DMS153 (cell line): Measurements from ENCODE around the gene EPHA4.

Source experiments
- DNase-seq: peaks from one replicate; lab custom pipeline; 2025; lab: John Stamatoyannopoulos, UW

Gene EPHA4

DNA sequence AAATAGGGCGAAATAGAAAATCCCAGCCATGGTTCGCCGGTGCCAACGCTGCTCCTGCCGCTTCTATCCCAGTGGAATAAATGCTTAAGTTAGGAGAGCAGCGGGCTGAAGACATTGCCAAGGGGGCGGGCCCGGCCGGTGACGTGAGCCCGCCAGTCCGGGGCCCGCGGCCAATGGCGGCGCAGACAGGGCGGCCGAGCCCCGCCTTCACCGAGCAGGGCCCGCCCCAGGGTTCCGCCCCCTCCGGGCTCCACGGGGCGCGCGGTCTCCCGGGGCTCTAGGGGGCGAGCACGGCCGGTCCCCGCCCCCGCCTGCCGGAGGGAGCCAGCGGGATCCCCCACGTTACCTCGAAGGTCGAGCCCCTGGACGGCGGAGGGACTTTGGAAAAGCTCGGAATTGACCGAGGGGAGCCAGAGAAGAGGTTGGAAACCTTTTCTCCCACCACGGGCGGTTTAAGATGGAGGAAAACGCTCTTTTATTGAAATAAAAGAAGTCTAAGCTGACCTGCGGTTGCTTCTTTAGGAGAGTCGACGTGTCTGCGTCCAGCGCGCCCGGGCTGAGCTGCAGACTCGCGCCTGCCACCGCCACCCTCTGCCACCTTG, at the start of gene EPHA4:
Gene EPHA4 (minus strand): TSS at position 86 of the 602 bp plus-strand sequence. CDS start 56 bp downstream, at position 30.
- DNase-seq, result peak; percentile 84

DNA sequence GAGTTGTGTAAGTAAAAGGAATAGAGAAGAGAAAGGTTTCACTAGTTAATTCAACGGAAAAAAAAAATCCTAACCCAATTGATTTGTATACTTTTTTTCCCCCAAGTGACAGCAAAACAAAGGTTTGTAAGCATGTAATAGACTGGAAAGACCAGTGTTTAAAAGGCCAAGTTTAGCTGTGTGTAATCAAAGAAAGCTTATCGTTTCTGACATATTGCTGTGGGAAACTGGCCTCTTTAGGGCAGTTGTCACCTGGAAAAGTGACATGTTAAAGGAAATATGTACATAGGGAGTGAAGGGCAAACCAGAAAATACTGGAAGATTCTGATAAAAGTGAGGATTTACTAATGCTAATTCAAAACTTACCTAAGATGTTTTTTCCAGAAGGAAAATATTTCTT, 45.9 kb upstream of the EPHA4 start:
- DNase-seq, result no peak

DNA sequence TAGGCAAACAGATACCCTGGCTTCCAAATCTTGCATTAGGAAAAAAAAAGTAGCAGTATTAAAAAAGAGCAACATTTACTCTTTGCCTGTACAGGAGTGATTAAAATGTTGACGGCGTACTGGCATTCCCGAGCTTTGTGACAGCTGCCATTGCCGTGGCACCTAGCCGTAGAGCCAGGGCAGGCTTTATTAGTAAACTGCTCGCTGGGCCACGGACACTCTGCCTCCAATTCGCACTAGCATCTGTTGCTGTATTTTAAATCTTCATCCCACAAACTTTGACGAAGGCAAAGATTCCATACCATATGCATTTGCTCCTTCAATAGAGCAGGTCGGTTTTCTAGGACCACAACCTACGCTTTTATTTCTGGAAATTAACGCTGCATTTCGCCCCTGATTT, 44.5 kb upstream of the EPHA4 start:
- no peak for DNase-seq

DNA sequence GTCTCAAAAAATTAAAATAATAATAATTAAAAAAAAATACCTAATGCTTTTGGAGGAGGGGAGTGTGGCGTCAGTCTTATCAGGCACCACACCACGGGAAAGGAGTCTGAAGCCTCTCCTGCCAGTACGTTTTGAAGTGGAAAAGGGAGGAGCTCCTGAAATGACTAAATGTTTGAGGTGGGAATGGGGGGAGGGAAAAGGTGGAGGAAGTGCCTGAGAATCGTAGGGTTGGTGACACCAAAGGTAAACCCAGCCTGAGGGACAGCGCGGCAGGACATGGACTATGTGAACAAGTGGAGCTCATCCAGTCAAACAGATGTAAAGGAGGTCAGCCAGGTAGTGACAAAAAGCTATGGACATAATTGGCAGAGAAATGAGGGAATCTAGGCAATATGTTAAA, 42.2 kb upstream of the EPHA4 start:
- DNase-seq, result no peak

DNA sequence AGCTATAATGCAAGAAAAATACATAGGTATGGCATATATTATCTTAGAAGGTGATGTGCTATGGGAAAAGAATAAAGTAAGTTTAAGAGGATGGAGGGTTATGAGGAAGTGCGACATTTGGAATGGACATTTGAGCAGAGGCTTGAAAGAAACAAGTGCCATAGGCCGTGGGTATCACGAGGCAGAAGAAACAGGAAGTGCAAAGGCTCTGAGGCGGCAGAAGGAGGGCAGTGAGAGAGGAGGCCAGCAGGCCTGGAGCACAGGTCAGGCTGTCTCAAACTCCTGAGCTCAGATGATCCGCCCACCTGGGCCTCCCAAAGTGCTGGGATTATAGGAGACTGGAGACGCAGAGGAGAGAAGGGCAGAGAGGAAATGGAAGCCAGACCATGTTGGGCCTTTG, 40.7 kb upstream of the EPHA4 start:
- no peak for DNase-seq

DNA sequence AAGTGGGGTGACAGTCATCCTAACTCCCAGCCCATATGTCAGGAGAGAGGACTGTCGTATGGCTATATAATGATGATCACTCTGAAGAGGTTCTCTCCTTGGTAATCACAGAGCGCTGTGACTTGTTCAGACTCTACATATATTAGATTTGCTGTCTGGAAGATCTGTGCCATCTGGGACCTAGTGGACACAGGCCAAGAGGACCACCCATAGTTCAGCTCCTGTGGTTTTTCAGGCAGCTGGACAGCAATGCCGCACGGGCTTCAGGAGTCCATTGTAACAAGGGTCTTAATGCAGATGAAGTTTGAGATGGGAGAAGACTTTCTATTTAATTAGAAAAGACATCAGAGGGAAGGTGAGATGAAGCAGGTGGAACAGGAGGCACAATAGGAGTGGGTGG, 40.1 kb upstream of the EPHA4 start:
- DNase-seq, result no peak

DNA sequence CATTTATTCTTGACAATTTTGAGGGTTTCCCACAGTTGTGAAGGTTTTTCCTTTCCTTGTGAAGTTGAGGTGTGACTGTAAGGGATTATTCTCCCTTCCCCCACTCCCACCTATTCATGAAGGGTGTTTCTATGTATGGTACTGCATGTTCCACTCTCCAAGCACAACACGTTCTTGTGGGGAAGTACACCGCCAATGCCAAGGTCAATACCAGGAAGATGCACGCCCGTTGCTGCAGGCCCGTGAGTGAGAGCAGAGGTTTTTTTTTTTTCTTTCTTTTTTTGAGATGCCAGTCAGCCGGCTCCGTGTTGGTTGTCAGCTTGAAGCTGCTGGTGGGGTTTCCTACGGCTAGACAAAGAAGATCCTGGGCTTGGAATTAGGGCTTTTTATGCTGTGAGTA, 38.6 kb upstream of the EPHA4 start:
- DNase-seq, result peak; percentile 7

DNA sequence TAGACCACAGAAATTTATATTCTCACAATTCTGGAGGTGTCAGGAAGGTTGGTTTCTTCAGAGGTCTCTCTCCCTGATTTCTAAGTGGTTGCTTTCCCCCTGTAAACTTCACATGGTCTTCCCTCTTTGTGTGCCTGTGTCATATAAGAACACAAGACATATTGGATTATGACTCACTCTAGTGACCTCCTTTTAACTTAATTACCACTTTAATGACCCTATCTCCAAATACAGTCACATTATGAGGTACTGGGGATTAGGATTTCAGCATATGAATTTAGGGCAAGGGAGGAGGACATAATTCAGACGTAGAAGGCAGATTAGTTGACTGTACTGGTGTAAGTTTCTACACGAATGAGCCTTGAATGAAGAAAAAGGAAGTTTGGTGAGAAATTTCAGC, 38.2 kb upstream of the EPHA4 start:
- DNase-seq, result no peak

DNA sequence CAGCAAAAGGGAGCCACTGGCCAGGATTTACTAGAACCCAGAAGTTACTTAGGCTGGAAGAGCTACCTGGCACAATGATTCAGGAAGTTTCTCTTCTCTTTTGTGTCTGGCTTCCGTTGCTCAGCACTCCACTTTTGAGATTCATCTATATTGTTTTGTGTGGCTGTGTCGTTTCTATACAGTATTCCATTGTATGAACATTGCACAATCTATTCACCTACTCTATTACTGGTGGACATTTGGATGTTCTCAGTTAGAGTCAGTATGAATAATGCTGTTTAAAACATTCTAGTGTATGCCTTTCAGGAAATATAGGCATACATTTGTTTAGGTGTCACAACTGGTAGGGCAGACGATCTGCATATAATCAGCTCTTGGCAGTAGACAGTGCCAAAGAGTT, 36.3 kb upstream of the EPHA4 start:
- no peak for DNase-seq

DNA sequence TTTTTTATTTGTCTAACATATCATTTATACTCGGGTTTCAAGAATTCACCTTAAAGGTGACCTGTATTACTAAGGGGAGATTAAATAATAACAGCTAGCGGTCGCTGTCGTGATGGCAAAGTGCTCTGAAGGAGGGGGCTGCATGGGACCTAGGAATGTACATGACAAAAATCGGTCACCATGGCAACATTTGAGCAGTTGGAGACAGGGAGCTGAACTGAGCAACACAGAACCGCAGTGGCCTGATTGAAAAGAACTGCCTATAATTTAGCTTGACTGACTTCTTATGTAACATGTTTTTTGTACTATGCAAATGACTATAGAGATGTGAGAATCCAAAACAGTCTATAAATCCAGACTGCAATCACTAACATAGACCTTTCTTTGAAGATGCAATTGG, 34.3 kb upstream of the EPHA4 start:
- no peak for DNase-seq

DNA sequence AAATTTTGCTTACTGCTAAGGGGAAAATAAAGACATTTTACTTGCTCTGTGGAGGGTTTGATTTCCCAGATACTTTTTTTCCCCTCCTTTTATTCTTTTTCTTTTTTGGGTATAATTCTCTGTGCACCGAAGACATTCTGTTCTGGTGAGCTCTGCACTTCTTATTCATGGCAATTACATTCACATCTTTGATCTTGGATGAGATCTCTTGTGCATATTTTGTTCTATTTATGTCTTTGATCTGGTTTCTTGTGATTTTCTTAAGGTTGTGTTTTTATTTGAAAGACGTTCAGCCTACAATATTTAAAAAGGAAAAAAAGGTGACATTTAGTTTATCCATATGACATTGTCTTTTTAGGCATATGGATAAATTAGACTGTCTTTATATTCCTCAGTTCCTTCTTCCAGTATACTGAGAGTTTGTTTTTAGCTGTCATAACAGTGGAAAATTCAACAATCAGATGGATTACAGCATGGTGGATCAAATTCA, 33.7 kb upstream of the EPHA4 start:
- DNase-seq, result no peak

DNA sequence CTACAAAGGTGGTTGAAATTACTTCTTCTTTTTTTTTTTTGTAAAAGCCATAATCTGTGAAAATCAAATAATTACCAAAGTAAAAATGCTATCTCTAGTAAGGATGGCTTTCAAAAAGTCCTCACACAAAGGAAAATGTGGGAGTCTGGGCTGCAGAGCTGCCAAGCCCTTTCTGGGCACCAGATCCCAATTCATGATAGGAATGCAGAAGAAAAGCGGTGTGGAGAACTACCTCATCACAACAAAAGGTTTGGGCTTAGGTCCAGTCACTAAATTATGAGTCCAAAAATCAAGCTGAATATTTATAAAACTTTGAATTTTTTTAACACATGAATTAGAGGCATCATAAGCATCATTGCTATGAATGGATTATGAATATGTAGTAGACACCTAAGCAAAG, 30.8 kb upstream of the EPHA4 start:
- DNase-seq, result no peak

DNA sequence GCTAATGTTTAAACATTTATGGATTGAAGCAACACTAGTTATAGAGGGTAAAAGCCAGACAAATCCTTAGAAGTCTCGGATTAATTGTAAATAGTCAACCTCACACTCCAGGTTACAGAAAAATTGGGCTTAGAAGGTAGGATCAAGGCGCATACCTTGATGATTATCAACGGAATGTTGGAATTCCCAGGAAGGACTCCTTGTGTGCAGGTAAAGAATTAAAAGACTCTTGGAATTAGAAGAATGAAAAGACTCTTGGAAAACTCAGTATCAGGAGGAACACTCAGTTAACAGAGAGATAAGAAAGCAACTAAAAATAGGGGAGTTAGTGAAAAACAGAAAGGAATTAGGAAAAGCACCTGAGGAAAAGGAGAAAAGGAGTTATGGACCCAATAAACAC, 29.3 kb upstream of the EPHA4 start:
- no peak for DNase-seq

DNA sequence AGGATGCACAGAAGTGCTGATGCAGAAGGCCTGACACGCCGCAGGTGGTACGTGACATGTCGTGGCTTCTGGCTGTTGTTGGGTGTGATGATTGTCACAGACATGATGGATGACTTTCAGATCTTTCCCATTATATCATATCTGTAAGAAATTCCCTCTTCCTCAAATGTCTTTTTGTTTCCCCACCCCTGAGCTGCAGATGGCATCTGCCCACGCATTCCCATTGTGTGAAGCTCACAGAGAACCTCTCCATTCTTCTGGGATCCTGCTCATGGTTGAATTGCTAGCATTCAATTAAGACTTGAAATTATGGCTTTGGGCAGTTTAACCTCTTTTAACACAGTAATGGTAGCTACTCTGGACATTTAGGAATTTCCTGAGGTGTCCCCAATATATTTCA, 28.3 kb upstream of the EPHA4 start:
- DNase-seq, result no peak

DNA sequence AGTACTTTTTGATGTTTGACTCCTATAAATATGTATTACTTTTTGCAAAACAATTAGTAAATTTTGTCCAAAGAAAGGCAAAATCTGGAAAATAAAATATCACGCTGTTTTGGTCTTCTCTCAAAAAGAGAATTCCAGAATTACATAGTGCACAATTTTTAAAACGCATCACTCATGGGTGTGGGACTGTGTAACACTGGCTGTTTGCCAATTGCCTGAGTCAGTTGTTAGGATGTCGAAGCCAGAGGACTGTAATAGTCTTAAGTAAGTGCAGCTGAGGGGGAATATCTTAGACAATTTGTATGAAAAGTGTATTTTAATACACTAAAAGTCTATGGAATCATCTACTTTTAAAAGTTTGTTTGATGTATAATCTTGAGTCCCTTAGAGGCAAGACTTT, 24.1 kb upstream of the EPHA4 start:
- DNase-seq, result no peak

DNA sequence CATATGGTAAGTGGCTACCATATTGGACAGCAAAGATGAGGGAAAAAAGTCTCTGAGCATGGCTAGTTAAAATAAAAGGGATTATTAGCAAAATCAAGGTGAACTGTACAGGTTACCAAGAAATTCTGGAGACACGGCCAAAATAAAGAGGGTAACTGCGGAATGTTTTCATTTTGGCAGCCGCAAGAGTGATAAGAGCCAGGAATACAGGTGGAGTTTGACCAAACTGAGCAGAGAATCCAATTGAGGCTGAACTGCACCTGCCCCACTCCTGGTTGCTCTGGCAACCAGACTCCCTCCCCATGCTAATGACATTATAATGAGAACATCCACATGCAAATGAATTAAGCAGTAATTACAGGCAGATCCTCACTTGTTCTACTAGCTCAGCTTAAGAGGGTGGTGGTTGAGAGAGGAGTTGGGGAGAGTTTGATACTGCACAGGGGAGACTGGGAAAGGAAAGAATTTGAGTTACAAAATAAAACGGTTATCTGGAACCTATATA, 18.8 kb upstream of the EPHA4 start:
- no peak for DNase-seq

DNA sequence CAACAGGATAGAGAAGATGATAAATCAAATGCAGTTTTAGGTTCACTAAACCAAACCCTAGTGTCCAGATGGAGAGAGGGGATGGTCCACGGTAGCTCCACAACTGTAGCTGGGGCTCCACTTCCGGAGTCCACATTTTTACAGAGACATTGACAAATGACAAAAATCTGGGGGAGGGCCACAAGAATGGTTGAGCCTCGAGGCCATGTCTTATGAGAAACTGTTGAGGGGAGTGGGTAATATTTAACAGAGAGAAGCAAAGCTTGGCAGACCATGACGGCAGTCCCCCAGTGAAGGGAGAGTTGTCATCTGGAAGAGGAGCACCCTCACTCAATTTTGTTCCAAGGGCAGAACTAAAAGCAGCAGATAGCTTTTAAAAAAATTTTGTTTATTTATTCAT, 17.6 kb upstream of the EPHA4 start:
- no peak for DNase-seq

DNA sequence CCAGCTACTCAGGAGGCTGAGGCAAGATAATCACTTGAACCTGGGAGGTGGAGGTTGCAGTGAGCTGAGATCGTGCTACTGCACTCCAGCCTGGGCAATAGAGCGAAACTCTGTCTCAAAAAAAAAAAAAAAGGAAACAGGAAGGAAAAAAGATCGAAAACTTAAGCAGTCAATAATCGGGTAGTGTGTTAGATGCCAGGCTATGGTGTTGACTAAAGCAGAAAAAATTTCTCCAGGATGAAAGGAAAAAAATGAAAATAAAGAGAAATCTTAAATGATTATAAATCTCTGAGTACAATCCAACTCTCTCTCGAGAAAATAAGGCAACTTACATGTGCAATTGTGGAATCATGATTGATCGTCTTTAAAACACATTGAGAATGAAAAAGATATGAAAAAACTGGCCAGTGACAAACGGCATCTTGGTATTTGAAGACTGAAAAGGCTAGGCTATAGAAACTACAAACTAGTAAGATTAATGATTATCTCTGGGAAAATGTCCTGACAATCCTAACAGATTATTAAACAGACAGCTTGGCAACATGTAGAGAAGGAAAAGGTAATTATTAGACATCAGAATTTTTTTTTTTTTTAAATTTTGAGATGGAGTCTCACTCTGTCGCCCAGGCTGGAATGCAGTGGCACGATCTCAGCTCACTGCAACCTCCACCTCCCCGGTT, 16.3 kb upstream of the EPHA4 start:
- DNase-seq, result no peak

DNA sequence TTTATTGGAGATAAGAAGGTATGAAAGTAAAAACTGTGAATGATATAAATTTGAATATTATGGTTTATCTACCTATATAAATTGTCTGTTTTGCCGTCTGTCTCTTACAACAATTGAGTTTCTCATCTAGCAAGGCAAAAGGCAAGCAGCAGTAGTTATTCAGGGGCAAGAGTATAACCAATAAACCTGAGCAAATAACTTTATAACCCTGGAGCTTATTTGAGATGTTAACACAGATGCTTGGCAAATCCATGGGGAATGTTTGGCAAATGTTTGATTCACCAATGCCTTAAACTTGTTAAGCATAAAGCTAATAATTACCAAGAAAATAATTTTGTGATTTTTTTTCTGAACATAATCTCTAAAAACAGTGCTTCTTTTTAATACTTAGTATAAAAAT, 9.9 kb upstream of the EPHA4 start:
- no peak for DNase-seq

DNA sequence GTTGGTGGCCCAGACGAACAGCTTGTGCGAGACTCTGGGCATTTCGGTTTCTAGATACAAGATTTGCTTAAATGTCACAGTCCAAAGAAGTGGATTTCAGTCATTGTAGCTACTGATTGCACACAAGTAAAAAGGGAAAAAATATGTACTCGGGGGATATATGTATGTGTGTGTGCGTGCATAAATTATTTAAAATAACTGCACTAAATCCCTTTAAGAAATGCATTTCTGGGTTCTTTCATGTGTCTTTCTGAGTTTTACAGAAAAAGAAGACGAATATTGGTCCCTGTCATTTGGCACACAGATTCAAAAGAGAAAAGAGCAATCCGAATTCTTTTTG, 2.1 kb upstream of the EPHA4 start:
- no peak for DNase-seq

DNA sequence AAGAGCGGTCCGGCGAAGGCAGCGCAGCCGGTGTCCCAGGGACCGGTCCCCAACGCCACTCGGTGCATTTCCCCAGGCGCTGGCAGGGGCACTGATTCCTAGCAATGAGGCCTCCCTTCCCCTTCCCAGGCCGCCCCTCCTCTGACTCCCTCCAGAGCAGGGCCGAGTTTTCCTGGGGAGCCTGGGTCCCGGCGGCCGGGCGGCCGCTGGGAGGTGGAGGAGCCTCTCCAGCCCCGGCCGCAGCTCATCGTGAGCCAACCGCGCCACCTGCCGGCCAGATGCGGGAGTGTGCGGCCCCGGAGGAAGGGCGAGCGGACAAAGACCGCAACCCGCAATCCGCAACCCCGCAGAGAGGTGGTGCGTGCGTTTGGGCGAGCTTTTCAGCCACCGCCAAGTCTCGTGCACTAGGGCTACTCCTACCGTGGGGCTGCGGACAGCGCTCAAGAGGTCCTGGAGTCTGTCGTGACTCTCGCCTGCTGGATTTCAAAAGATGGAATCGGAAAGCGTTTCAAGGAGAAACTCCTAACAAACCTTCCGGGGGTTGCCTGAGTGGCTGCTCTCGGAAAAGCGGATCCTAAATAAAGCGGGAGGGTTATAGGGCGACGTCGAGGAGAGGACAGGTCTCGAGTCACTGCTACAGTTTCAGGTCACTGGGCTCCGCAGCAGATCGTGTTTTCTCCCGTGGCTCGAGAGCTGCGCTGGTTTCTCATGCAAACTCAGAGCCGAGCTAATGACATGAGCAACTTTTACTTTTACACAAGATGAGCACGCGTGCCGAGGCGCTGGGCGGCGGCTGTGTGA, 1.5 kb upstream of the EPHA4 start:
- peak; percentile 81 for DNase-seq

DNA sequence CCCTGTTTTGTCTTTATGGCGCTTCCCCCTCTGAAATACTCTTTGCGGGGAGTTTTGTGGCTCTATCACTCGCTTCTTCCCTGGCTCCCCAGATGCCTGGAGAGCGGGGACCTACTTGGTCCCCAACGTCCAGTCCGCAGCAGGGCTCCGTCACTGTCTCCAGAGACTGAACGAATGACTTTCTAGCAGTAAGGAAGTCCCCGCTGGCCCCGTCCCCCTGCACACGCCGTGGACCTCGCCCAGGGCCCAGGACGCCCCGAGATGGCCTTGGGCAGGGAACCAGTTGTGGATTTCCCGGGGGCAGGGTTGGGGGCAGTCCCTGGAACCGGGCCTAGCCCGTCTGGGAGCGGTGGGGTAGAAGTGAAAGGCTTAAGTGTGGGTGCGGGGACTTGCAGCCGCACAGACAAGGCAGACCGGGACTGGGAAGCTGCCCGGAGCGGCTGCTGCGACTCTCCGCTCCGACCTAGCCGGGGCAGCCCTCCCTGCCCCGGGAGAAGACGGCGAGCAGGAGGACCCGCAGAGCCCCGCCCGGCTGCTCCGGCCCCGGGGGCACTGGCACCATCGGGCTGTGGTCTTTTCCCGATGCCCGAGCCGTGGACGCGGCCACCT, 821 bp upstream of the EPHA4 start:
- DNase-seq, result no peak
